HEK293 (cell line): Measurements from ENCODE around the gene CDH3.

ENCODE experiments used
- FEZF1 ChIP-seq: fragments of 450-650 bp; formaldehyde crosslinking; IDR thresholded peaks from 2 replicates; pipeline ENCODE4 v1.5.1; 2016; ENCODE audit warnings: missing biosample characterization, missing genetic modification characterization
- GLI4 ChIP-seq: fragments of 450-650 bp; formaldehyde crosslinking; IDR thresholded peaks from 2 replicates; pipeline ENCODE4 v1.5.1; 2016; ENCODE audit warnings: missing biosample characterization, missing genetic modification characterization
- KLF1 ChIP-seq: fragments of 450-650 bp; formaldehyde crosslinking; IDR thresholded peaks from 2 replicates; pipeline ENCODE4 v1.5.1; 2016; ENCODE audit warnings: missing biosample characterization, missing genetic modification characterization
- YY1 ChIP-seq: fragments of 450-650 bp; formaldehyde crosslinking; IDR thresholded peaks from 2 replicates; pipeline ENCODE4 v1.5.1; 2018; ENCODE audit warnings: missing biosample characterization, missing genetic modification characterization
- ZBTB11 ChIP-seq: fragments of 450-650 bp; formaldehyde crosslinking; conservative IDR thresholded peaks from 2 replicates; pipeline ENCODE4 v1.5.1; 2016; ENCODE audit warnings: low read depth, missing biosample characterization, missing genetic modification characterization
- ZEB2 ChIP-seq: fragments of 450-650 bp; formaldehyde crosslinking; IDR thresholded peaks from 2 replicates; pipeline ENCODE4 v1.5.1; 2016; ENCODE audit warnings: missing biosample characterization, missing genetic modification characterization
- ZFP3 ChIP-seq: fragments of 450-650 bp; formaldehyde crosslinking; IDR thresholded peaks from 2 replicates; pipeline ENCODE4 v1.5.1; 2016; ENCODE audit warnings: low read depth, missing biosample characterization, missing genetic modification characterization
- ZFP37 ChIP-seq: fragments of 450-650 bp; formaldehyde crosslinking; IDR thresholded peaks from 2 replicates; pipeline ENCODE4 v1.5.1; 2016; ENCODE audit warnings: missing biosample characterization, missing genetic modification characterization
- ZNF10 ChIP-seq: fragments of 450-650 bp; formaldehyde crosslinking; IDR thresholded peaks from 2 replicates; pipeline ENCODE4 v1.5.1; 2017; ENCODE audit warnings: missing biosample characterization, missing genetic modification characterization
- ZNF132 ChIP-seq: fragments of 450-650 bp; formaldehyde crosslinking; IDR thresholded peaks from 2 replicates; pipeline ENCODE4 v1.5.1; 2017; ENCODE audit warnings: missing biosample characterization, missing genetic modification characterization, borderline replicate concordance
- ZNF133 ChIP-seq: fragments of 450-650 bp; formaldehyde crosslinking; IDR thresholded peaks from 2 replicates; pipeline ENCODE4 v1.5.1; 2016; ENCODE audit warnings: missing biosample characterization, missing genetic modification characterization
- ZNF140 ChIP-seq: fragments of 450-650 bp; formaldehyde crosslinking; IDR thresholded peaks from 2 replicates; pipeline ENCODE4 v1.5.1; 2016; ENCODE audit warnings: missing biosample characterization, missing genetic modification characterization
- ZNF146 ChIP-seq: fragments of 450-650 bp; formaldehyde crosslinking; IDR thresholded peaks from 2 replicates; pipeline ENCODE4 v1.5.1; 2016; ENCODE audit warnings: missing biosample characterization, missing genetic modification characterization
- ZNF433 ChIP-seq: fragments of 450-650 bp; formaldehyde crosslinking; IDR thresholded peaks from 2 replicates; pipeline ENCODE4 v1.5.1; 2016; ENCODE audit warnings: missing biosample characterization, missing genetic modification characterization, low read depth
- ZNF473 ChIP-seq: fragments of 450-650 bp; formaldehyde crosslinking; IDR thresholded peaks from 2 replicates; pipeline ENCODE4 v1.5.1; 2017; ENCODE audit warnings: missing biosample characterization, missing genetic modification characterization
- ZNF488 ChIP-seq: fragments of 450-650 bp; formaldehyde crosslinking; IDR thresholded peaks from 2 replicates; pipeline ENCODE4 v1.5.1; 2016; ENCODE audit warnings: missing biosample characterization, missing genetic modification characterization
- ZNF514 ChIP-seq: fragments of 450-650 bp; formaldehyde crosslinking; IDR thresholded peaks from 2 replicates; pipeline ENCODE4 v1.5.1; 2016; ENCODE audit warnings: missing biosample characterization, missing genetic modification characterization
- ZNF544 ChIP-seq: fragments of 450-650 bp; formaldehyde crosslinking; IDR thresholded peaks from 2 replicates; pipeline ENCODE4 v1.5.0; 2017; ENCODE audit warnings: missing biosample characterization, missing genetic modification characterization
- ZNF548 ChIP-seq: fragments of 450-650 bp; formaldehyde crosslinking; IDR thresholded peaks from 2 replicates; pipeline ENCODE4 v1.5.1; 2016; ENCODE audit warnings: missing biosample characterization, missing genetic modification characterization
- ZNF560 ChIP-seq: fragments of 450-650 bp; formaldehyde crosslinking; IDR thresholded peaks from 2 replicates; pipeline ENCODE4 v1.5.1; 2017; ENCODE audit warnings: missing biosample characterization, missing genetic modification characterization, borderline replicate concordance
- ZNF571 ChIP-seq: fragments of 450-650 bp; formaldehyde crosslinking; IDR thresholded peaks from 2 replicates; pipeline ENCODE4 v1.5.0; 2017; ENCODE audit warnings: missing biosample characterization, missing genetic modification characterization
- ZNF585B ChIP-seq: fragments of 450-650 bp; formaldehyde crosslinking; IDR thresholded peaks from 2 replicates; pipeline ENCODE4 v1.5.1; 2016; ENCODE audit warnings: missing biosample characterization, missing genetic modification characterization
- ZNF629 ChIP-seq: fragments of 450-650 bp; formaldehyde crosslinking; IDR thresholded peaks from 2 replicates; pipeline ENCODE4 v1.5.1; 2017; ENCODE audit warnings: missing biosample characterization, missing genetic modification characterization
- ZNF776 ChIP-seq: fragments of 450-650 bp; formaldehyde crosslinking; IDR thresholded peaks from 2 replicates; pipeline ENCODE4 v1.5.0; 2017; ENCODE audit warnings: missing biosample characterization, missing genetic modification characterization, borderline replicate concordance
- TF ChIP-seq, protein P1 (sequence below): fragments of 450-650 bp; formaldehyde crosslinking; IDR thresholded peaks from 2 replicates; pipeline ENCODE4 v1.5.1; 2016; ENCODE audit warnings: missing biosample characterization, missing genetic modification characterization
- TF ChIP-seq, protein P2 (sequence below): fragments of 450-650 bp; formaldehyde crosslinking; IDR thresholded peaks from 2 replicates; pipeline ENCODE4 v1.5.1; 2016; ENCODE audit warnings: missing biosample characterization, missing genetic modification characterization
- TF ChIP-seq, protein P3 (sequence below): fragments of 450-650 bp; formaldehyde crosslinking; IDR thresholded peaks from 2 replicates; pipeline ENCODE4 v1.5.1; 2016; ENCODE audit warnings: missing biosample characterization, missing genetic modification characterization
- TF ChIP-seq, protein P4 (sequence below): fragments of 450-650 bp; formaldehyde crosslinking; IDR thresholded peaks from 2 replicates; pipeline ENCODE4 v1.5.1; 2017; ENCODE audit warnings: missing biosample characterization, mild to moderate bottlenecking, missing genetic modification characterization, moderate library complexity

Gene CDH3

GRCh38 chr16:68732042-68732680 is 87.1 kb downstream of the CDH3 start (continued):
- no peak for TF ChIP-seq ZBTB11
- TF ChIP-seq ZFP37 (tag by site-specific recombination) = no peak
- TF ChIP-seq ZNF132 (tag by site-specific recombination) = no peak
- no peak for TF ChIP-seq ZNF140 (tag by site-specific recombination)
- no peak for TF ChIP-seq ZNF585B (tag by site-specific recombination)
- TF ChIP-seq ZNF488 = no peak
- no peak for TF ChIP-seq ZNF133
- TF ChIP-seq ZEB2 (tag by site-specific recombination) = no peak
- TF ChIP-seq ZNF544 (tag by site-specific recombination) = no peak
- TF ChIP-seq, protein P1, sequence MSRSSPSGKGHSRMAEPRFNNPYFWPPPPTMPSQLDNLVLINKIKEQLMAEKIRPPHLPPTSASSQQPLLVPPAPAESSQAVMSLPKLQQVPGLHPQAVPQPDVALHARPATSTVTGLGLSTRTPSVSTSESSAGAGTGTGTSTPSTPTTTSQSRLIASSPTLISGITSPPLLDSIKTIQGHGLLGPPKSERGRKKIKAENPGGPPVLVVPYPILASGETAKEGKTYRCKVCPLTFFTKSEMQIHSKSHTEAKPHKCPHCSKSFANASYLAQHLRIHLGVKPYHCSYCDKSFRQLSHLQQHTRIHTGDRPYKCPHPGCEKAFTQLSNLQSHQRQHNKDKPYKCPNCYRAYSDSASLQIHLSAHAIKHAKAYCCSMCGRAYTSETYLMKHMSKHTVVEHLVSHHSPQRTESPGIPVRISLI (tag by site-specific recombination) = no peak
- TF ChIP-seq, protein P2, sequence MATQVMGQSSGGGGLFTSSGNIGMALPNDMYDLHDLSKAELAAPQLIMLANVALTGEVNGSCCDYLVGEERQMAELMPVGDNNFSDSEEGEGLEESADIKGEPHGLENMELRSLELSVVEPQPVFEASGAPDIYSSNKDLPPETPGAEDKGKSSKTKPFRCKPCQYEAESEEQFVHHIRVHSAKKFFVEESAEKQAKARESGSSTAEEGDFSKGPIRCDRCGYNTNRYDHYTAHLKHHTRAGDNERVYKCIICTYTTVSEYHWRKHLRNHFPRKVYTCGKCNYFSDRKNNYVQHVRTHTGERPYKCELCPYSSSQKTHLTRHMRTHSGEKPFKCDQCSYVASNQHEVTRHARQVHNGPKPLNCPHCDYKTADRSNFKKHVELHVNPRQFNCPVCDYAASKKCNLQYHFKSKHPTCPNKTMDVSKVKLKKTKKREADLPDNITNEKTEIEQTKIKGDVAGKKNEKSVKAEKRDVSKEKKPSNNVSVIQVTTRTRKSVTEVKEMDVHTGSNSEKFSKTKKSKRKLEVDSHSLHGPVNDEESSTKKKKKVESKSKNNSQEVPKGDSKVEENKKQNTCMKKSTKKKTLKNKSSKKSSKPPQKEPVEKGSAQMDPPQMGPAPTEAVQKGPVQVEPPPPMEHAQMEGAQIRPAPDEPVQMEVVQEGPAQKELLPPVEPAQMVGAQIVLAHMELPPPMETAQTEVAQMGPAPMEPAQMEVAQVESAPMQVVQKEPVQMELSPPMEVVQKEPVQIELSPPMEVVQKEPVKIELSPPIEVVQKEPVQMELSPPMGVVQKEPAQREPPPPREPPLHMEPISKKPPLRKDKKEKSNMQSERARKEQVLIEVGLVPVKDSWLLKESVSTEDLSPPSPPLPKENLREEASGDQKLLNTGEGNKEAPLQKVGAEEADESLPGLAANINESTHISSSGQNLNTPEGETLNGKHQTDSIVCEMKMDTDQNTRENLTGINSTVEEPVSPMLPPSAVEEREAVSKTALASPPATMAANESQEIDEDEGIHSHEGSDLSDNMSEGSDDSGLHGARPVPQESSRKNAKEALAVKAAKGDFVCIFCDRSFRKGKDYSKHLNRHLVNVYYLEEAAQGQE (tag by site-specific recombination) = no peak
- TF ChIP-seq ZNF433 (tag by site-specific recombination) = no peak
- TF ChIP-seq ZNF10 (tag by site-specific recombination) = no peak
- no peak for TF ChIP-seq FEZF1
- TF ChIP-seq ZFP3 (tag by site-specific recombination) = no peak
- TF ChIP-seq ZNF571 (tag by site-specific recombination) = no peak
- TF ChIP-seq, protein P3, sequence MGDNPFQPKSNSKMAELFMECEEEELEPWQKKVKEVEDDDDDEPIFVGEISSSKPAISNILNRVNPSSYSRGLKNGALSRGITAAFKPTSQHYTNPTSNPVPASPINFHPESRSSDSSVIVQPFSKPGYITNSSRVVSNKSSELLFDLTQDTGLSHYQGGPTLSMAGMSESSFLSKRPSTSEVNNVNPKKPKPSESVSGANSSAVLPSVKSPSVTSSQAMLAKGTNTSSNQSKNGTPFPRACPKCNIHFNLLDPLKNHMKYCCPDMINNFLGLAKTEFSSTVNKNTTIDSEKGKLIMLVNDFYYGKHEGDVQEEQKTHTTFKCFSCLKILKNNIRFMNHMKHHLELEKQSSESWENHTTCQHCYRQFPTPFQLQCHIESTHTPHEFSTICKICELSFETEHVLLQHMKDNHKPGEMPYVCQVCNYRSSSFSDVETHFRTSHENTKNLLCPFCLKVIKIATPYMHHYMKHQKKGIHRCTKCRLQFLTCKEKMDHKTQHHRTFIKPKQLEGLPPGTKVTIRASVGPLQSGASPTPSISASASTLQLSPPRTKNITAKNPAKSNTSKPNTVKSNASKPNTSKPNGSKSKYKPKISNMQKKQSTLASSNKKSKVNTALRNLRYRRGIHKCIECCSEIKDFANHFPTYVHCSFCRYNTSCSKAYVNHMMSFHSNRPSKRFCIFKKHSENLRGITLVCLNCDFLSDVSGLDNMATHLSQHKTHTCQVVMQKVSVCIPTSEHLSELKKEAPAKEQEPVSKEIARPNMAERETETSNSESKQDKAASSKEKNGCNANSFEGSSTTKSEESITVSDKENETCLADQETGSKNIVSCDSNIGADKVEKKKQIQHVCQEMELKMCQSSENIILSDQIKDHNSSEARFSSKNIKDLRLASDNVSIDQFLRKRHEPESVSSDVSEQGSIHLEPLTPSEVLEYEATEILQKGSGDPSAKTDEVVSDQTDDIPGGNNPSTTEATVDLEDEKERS (tag by site-specific recombination) = no peak
- no peak for TF ChIP-seq ZNF514
- TF ChIP-seq ZNF629 (tag by site-specific recombination) = no peak
- peak; percentile 96 for TF ChIP-seq KLF1 (tag by site-specific recombination)
- TF ChIP-seq GLI4 (tag by site-specific recombination) = no peak
- TF ChIP-seq, protein P4, sequence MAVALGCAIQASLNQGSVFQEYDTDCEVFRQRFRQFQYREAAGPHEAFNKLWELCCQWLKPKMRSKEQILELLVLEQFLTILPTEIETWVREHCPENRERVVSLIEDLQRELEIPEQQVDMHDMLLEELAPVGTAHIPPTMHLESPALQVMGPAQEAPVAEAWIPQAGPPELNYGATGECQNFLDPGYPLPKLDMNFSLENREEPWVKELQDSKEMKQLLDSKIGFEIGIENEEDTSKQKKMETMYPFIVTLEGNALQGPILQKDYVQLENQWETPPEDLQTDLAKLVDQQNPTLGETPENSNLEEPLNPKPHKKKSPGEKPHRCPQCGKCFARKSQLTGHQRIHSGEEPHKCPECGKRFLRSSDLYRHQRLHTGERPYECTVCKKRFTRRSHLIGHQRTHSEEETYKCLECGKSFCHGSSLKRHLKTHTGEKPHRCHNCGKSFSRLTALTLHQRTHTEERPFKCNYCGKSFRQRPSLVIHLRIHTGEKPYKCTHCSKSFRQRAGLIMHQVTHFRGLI (tag by site-specific recombination) = no peak; the same call in 1 of the 2 replicates
- TF ChIP-seq YY1 = no peak
- no peak for TF ChIP-seq ZNF776
- no peak for TF ChIP-seq ZNF548
- TF ChIP-seq ZNF146 (tag by site-specific recombination) = no peak
- no peak for TF ChIP-seq ZNF560
- no peak for TF ChIP-seq ZNF473 (tag by site-specific recombination)
